CD14-positive monocyte (primary cell): Measurements from ENCODE around the gene TMPRSS3. TPM values are rescaled to one million over a fixed set of nuclear protein-coding genes. Genes with fewer than 3 reads are reported as not detected.
A peak's percentile ranks its signal among the peaks of the same experiment; 100 is the strongest.

ENCODE experiments used
- DNase-seq, 3 donors: peaks; one replicate each; pipeline ENCODE4 v3.0.0-alpha.2; 2011 to 2022
- H2AFZ ChIP-seq: 2 replicates; pipeline ENCODE4 v1.6.0; 2012; ENCODE audit warnings: mild to moderate bottlenecking, low read depth, low read length, inconsistent platforms; ENCODE audit not compliant: insufficient read depth, poor library complexity, severe bottlenecking
- H3K27ac ChIP-seq, 2 donors: 1 replicate in 1 of 2; 2 replicates in 1 of 2; pipeline ENCODE4 v1.5.1; 2012 to 2013; ENCODE audit warnings: low read length in 2 of 2, control low read depth in 1 of 2, inconsistent platforms in 1 of 2, low read depth in 1 of 2, mild to moderate bottlenecking in 1 of 2
- H3K27me3 ChIP-seq, 2 donors: one replicate each; pipeline versions ENCODE4 v1.6.0 to v1.6.1; 2011 to 2013; ENCODE audit warnings: low read length in 2 of 2; ENCODE audit not compliant: control insufficient read depth in 2 of 2, insufficient read depth in 2 of 2
- H3K36me3 ChIP-seq, 2 donors: replicated peaks in 1 of 2; 1 replicate in 1 of 2; 2 replicates in 1 of 2; pipeline versions ENCODE4 v1.5.1 to v1.6.1; 2012 to 2013; ENCODE audit warnings: low read length in 2 of 2, control low read depth in 1 of 2, inconsistent platforms in 1 of 2, mild to moderate bottlenecking in 1 of 2; ENCODE audit not compliant: insufficient read depth in 2 of 2, control insufficient read depth in 1 of 2
- H3K4me1 ChIP-seq, 2 donors: 1 replicate in 1 of 2; 2 replicates in 1 of 2; pipeline versions ENCODE4 v1.5.1 to v1.6.1; 2012 to 2013; ENCODE audit warnings: low read length in 2 of 2, control low read depth in 1 of 2, inconsistent platforms in 1 of 2, mild to moderate bottlenecking in 1 of 2, moderate library complexity in 1 of 2; ENCODE audit not compliant: insufficient read depth in 2 of 2, control insufficient read depth in 1 of 2
- H3K4me2 ChIP-seq: replicated peaks from 2 replicates; pipeline ENCODE3; 2012; ENCODE audit warnings: low read length, moderate library complexity, mild to moderate bottlenecking; ENCODE audit not compliant: poor library complexity, severe bottlenecking; ENCODE audit errors: extremely low read depth
- H3K4me3 ChIP-seq, 3 experiments: fragments of 200-600 bp in 1 of 3; sonication (generic) in 1 of 3; replicated peaks in 1 of 3; 1 replicate in 2 of 3; 2 replicates in 1 of 3; pipeline ENCODE4 v1.5.1; 2011 to 2013; ENCODE audit warnings: low read length in 3 of 3, mild to moderate bottlenecking in 3 of 3, control low read depth in 2 of 3, low read depth in 2 of 3, inconsistent platforms in 1 of 3, moderate library complexity in 1 of 3
- H3K79me2 ChIP-seq: 2 replicates; pipeline ENCODE4 v1.6.0; 2012; ENCODE audit warnings: mild to moderate bottlenecking, control low read depth, inconsistent platforms, low read length, moderate library complexity; ENCODE audit not compliant: insufficient read depth
- H3K9ac ChIP-seq: 2 replicates; pipeline ENCODE4 v1.6.0; 2017; ENCODE audit warnings: low read length, mild to moderate bottlenecking; ENCODE audit not compliant: insufficient read depth, poor library complexity, severe bottlenecking
- H3K9me3 ChIP-seq, 2 donors: replicated peaks in 1 of 2; 1 replicate in 1 of 2; 2 replicates in 1 of 2; pipeline versions ENCODE4 v1.5.1 to v1.6.1; 2012 to 2013; ENCODE audit warnings: low read length in 2 of 2, control low read depth in 1 of 2; ENCODE audit not compliant: control insufficient read depth in 1 of 2, insufficient read depth in 1 of 2
- H4K20me1 ChIP-seq: 2 replicates; pipeline ENCODE4 v1.6.0; 2012; ENCODE audit warnings: mild to moderate bottlenecking, low read length, control low read depth, moderate library complexity; ENCODE audit not compliant: insufficient read depth
- H3K27ac Mint-ChIP-seq, 7 donors: one replicate each; pipeline ENCODE4 v1.8.0; 2020; ENCODE audit warnings: mild to moderate bottlenecking in 7 of 7, mixed read lengths in 7 of 7, moderate library complexity in 6 of 7, inconsistent platforms in 2 of 7
- H3K27me3 Mint-ChIP-seq, 3 donors: one replicate each; pipeline ENCODE4 v1.8.0; 2021 to 2022; ENCODE audit warnings: low read depth in 3 of 3, mild to moderate bottlenecking in 3 of 3, mixed read lengths in 3 of 3, moderate library complexity in 3 of 3, inconsistent platforms in 1 of 3
- H3K36me3 Mint-ChIP-seq, 2 donors: one replicate each; pipeline ENCODE4 v1.8.0; 2020; ENCODE audit warnings: mixed read lengths in 2 of 2, inconsistent platforms in 1 of 2, mild to moderate bottlenecking in 1 of 2
- H3K4me1 Mint-ChIP-seq: one replicate; pipeline ENCODE4 v1.8.0; 2020; ENCODE audit warnings: mild to moderate bottlenecking, mixed read lengths
- H3K4me3 Mint-ChIP-seq, 2 donors: one replicate each; pipeline ENCODE4 v1.8.0; 2020; ENCODE audit warnings: mild to moderate bottlenecking in 2 of 2, mixed read lengths in 2 of 2, moderate library complexity in 1 of 2
- H3K9me3 Mint-ChIP-seq, 7 donors: one replicate each; pipeline ENCODE4 v1.8.0; 2020 to 2022; ENCODE audit warnings: mixed read lengths in 7 of 7, mild to moderate bottlenecking in 6 of 7, moderate library complexity in 6 of 7, inconsistent platforms in 2 of 7
- CTCF ChIP-seq: fragments of 200-600 bp; IDR thresholded peaks from one replicate; pipeline ENCODE4 v1.8.0; 2022; ENCODE audit warnings: antibody characterized with exemption, mild to moderate bottlenecking
- WGBS: methylation state at CpG from one replicate; pipeline ENCODE4 v1.1.5; 2013; ENCODE audit warnings: missing lambda C conversion rate; ENCODE audit not compliant: insufficient coverage; 5-methylcytosine and 5-hydroxymethylcytosine counted together
- intact Hi-C, 2 donors: fragments of 100-400 bp; cut with micrococcal nuclease; formaldehyde crosslinking; loops; one replicate each; pipeline versions ENCODE4 v1.15.0 to v1.15.1; 2023
- polyA plus RNA-seq, 3 donors: library from polyadenylated mRNA; depleted of rRNA in 1 of 3; unstranded in 2 of 3; stranded (reverse) in 1 of 3; fragments of 300-500 nt in 2 of 3; fragments of >200 nt in 1 of 3; fragmentation: Illumina TruSeq in 2 of 3; gene quantifications; 1 replicate in 2 of 3; 2 replicates in 1 of 3; pipeline ENCODE4 v1.2.3, GENCODE V29; 2012 to 2021

Gene TMPRSS3
- polyA plus RNA-seq, 3 donors: 0.30 TPM; not detected in 2

- H3K9me3 Mint-ChIP-seq: peaks cover 0 to 10% (median 3%) of the 10 kb centered on the region in 7 donors
- H3K36me3 Mint-ChIP-seq: no peaks in the 10 kb centered on the region
- Histone ChIP-seq H3K79me2 (no peaks in the 10 kb centered on the region), H3K4me1 (peaks cover 0 to 6% of the 10 kb centered on the region in 2 donors), H3K4me3 (no peak overlapping the region), H3K9me3 (peaks cover 3 to 8% of the 10 kb centered on the region in 2 donors), H4K20me1 (no peaks in the 10 kb centered on the region), H3K9ac (no peak overlapping the region), H3K27me3 (no peaks in the 10 kb centered on the region), H3K27ac (no peak overlapping the region), H3K4me2 (no peak overlapping the region), H3K36me3 (no peaks in the 10 kb centered on the region), H2AFZ (no peak overlapping the region)
- peak overlapping the region in 1 of 2 donors; percentile 4 for H3K4me3 Mint-ChIP-seq
- peaks cover 0 to 14% (median 12%) of the 10 kb centered on the region in 3 donors for H3K27me3 Mint-ChIP-seq
- H3K4me1 Mint-ChIP-seq: peaks cover 9% of the 10 kb centered on the region
- 28% methylated on average over 6 of the region's 8 CpGs for WGBS
- no peak for TF ChIP-seq CTCF
- H3K27ac Mint-ChIP-seq: no peak overlapping the region
- intact Hi-C loops: no loop called here
- no peak for DNase-seq
Measured at GRCh38 chr21:42363312-42363711, 32.5 kb downstream of the TMPRSS3 start.

- Histone ChIP-seq H2AFZ (no peak overlapping the region), H3K27me3 (no peaks in the 10 kb centered on the region), H3K4me1 (peaks cover 0 to 6% of the 10 kb centered on the region in 2 donors), H3K9ac (no peak overlapping the region), H4K20me1 (no peaks in the 10 kb centered on the region), H3K4me2 (no peak overlapping the region), H3K4me3 (no peak overlapping the region), H3K9me3 (peaks cover 3 to 8% of the 10 kb centered on the region in 2 donors), H3K27ac (no peak overlapping the region), H3K79me2 (no peaks in the 10 kb centered on the region), H3K36me3 (no peaks in the 10 kb centered on the region)
- 75% methylated on average over 1 of the region's 9 CpGs for WGBS
- intact Hi-C loops: no loop called here
- TF ChIP-seq CTCF: no peak
- Mint-ChIP-seq H3K27me3 (peaks cover 0 to 14% (median 12%) of the 10 kb centered on the region in 3 donors), H3K4me1 (peaks cover 9% of the 10 kb centered on the region), H3K27ac (no peak overlapping the region), H3K4me3 (peak overlapping the region in 1 of 2 donors; percentile 4), H3K9me3 (peaks cover 0 to 10% (median 3%) of the 10 kb centered on the region in 7 donors), H3K36me3 (no peaks in the 10 kb centered on the region)
- DNase-seq: no peak
Measured at GRCh38 chr21:42362700-42363099, 33.2 kb downstream of the TMPRSS3 start.
